Activated naive CD4-positive, alpha-beta T cell treated with anti-CD3 and anti-CD28 coated beads, Interleukin-2, amount 50 U/mL, for 16 hours (primary cell): ENCODE measurements around the gene B4GALNT4.
A peak's percentile ranks its signal among the peaks of the same experiment; 100 is the strongest.
"Not testable (repeated sequence)": the region's sequence is repeated elsewhere in the genome, so short reads cannot be mapped to it uniquely, and the experiment has no call there.

ENCODE experiments used
- DNase-seq: peaks from one replicate; pipeline ENCODE4 v3.0.0-alpha.2; 2020

B4GALNT4 gene

DNA sequence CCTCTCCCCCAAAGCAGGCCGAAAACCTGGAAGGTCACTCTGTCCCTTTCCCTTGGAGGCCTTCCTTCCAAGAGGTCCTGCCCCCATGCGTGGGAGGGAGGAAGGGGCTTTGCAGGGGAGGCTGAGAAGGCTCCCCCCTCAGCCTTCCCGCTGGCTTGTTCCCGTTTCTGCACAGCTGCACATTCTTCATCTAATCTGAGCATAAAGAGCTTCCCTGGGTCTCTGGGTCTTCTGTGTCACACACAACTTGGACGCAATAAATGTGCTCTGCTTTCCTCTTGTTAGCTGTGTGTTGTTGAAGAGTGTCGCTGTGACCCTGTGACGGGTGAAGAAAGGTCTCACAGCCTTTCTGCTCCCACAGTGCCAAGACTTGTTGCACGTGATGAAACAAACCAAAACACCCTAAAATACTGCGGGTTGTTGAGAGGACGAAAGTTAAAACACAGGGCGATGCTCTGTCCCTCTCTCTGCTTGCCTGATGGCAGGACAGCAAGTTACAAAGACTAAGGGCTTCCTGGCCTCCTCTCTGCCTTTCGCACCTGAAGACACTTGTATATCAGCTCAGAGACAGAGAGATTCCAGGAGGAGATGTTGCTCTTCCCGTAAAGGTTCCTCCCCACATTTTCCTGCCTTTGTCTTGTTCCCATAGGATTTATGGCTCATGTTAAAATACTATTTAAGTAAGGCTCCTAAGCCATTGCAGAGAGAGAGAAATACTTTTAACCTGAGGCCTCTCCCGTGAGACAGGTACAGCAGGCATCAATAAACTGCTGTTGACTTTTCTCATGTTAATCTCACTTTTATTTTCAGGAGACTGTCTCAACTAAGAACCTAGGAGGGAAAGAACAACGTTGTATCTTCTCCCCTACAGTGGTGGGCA lies 33.3 kb upstream of the B4GALNT4 start:
- no peak for DNase-seq

DNA sequence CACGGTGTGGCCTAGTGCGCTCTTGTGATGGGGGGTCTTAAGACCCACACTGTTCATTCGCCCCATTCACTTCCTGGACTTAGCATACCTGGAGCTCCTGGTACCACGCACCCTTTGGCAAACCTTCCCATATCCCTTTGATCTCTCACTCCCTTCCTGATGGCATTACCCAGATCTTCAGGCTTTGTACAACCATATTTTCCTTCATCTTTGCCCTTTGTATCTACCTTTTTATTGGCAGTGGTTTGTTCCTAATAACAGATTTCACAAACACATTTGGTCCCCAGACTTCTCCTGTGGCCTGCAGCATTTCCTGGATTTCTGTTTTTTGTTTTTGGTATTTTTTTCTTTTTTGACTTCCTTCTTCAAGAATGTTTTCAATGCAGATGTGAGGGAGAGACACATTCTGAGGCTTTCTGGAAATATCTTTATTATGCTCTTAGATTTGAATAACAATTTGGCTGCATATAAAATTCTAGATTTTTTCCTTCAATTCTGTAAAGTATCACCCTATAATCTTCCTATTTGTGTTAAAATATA lies 32.6 kb upstream of the B4GALNT4 start:
- DNase-seq: no peak

DNA sequence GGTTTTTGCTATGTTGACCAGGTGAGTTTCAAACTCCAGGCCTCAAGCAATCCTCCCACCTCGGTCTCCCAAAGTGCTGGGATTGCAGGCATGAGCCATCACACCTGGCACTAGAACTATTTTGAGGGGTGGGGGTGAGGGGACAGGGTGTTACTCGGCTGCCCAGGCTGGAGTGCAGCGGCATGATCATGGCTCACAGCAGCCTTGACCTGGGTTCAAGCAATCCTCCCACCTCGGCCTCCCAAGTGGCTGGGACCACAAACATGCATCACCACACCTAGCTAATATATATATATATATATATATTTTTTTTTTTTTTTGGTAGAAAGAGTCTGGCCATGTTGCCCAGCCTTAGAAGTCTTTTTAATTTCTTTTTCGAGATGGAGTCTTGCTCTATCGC lies 31.6 kb upstream of the B4GALNT4 start:
- DNase-seq: no peak

DNA sequence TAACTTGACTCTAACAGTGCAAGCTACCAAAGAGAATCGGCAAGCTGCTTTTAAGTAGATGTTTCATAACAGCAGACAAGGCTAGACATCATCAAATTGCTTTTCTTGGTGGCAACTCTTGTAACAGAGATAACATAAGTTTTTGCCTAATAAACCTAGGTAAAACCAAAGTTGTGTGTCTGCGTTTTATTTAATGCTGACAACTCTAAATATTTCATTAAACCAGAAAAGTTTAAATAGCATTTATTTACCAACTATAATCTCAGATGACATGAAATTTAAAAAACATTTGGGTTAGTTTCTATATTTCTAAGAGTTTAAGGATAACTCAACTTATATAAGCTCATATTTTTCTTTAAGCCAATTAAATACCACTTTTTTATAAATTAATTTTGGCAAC lies 29.3 kb upstream of the B4GALNT4 start:
- DNase-seq: no peak

DNA sequence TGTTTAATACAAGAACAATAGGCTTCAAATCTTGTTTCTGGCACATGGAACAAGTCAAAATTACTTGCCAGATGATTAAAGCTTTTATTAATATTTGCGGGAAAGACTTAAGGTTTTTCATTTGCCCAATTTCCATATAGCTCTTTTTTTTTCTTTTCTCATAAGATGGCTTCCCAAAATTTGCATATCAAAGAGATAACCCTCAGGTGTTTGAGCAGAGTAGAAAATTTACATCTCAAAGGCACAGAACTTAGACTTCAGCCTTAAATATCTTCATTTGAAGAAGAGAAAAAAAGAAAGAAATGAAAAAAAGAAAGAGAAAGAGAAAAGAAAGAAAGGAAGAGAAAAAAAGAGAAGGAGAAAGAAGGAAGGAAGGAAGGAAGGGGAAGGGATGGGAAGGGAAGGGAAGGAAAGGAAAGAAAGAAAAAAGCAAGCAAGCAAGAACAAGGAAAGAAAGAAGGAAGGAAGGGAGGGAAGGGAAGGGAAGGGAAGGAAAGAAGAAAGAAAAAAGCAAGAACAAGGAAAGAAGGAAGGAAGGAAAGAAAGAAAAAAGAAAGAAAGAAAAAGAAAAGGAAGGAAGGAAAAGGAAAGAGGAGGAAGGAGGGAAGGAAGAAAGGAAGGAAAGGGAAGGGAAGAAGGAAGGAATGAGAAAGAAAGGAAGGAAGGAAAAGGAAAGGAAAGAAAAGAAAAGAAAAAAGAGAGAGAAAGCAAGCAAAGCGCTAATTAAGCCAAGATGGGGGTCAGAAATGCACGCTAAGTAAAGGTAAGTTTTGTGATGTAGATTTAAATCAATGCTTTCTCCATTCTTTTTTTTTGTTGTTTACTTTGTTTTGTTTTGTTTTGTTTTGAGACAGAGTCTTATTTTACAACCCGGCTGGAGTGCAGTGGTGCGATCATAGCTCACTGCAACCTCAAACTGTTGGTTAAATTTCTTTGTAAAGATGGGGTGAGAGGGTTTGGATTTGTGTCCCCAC lies 28.5 kb upstream of the B4GALNT4 start:
- DNase-seq: no peak

DNA sequence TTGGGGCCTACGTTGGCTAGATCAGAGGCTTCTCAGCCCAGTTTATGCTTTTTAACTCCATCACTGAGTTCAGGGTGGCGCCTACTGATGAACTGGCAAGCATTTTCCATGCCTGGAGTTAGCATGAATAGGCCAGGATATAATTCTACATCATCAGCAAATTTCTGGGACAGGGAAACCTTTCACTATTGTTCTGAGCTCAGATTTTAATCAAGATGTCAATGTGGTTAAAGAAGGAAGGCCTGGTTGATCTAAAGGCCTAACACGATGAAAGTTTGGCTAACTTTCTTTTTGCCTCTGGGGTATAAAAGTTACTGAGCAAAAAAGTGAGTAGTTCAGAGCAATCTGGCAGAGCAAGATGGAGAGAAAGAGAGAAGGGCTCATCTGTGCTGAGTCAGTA lies 27.0 kb upstream of the B4GALNT4 start:
- no peak for DNase-seq

DNA sequence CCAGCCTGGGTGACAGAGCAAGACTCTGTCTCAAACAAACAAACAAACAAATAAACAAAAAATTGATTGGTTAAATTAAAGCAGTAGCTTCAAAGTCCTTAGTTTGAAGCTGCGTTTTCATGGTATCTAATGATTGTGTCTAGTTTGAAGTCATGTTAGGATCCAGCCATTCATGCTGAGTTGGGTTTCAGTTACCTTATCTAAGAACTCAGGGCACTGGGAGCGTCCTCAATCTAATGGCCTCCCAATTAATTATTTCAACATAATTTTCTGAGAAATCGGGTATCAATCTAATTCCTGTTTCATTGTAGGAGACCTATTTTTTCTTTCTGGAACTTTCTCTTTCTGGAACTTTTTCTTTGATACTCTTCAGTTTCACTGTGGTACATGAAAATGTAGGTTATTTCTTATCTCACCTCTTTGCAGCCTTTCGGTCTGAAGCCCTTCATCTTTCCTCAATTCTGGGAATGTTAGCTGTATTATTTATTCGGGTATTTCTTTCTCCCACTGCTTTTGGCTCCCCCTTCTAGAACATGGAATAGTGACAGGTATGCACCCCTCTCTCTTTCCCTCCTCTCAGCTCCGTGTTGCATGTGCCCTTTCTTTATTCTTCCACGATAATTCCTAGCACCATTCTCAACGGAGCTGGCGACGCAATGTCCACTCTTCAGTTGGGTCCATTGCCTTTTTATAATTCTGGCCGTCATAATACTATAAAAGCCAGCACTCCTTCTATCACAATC lies 24.3 kb upstream of the B4GALNT4 start:
- no peak for DNase-seq

DNA sequence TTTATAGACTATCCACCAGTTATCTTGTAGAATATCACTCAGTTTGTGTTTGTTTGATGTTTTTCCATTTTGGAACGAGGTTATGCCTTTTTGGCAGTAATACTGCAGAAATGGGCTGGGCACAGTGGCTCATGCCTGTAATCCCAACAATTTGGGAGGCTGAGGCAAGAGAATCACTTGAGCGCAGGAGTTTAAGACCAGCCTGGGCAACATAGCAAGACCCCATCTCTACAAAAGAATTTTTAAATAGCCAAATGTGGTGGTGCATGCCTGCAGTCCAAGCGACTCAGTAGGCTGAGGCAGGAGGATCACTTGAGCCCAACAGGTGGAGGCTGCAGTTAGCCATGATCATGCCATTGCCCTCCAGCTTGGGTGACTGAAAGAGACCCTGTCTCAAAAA lies 22.8 kb upstream of the B4GALNT4 start:
- no peak for DNase-seq

DNA sequence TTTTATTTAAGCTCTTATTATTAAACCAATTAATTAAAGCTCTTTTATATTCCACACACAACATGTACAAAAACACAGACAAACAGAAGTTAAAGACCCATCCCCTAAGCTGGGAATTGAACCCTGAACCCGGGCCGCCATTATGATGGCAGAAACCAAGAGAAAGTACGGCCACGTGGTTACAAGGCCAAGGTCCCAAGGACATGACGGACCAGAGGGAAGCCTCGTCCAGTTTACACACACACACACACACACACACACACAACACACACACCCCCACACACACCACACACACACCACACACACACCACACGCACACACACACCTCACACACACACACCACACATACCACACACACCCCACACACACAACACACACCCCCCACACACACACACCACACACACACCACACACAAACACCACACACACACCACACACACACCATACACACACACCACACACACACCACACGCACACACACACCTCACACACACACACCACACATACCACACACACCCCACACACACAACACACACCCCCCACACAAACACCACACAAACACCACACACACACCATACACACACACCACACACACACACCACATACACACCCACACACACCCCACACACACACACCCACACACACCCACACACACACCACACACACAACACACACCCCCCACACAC lies 19.9 kb upstream of the B4GALNT4 start:
- not testable (repeated sequence) for DNase-seq

DNA sequence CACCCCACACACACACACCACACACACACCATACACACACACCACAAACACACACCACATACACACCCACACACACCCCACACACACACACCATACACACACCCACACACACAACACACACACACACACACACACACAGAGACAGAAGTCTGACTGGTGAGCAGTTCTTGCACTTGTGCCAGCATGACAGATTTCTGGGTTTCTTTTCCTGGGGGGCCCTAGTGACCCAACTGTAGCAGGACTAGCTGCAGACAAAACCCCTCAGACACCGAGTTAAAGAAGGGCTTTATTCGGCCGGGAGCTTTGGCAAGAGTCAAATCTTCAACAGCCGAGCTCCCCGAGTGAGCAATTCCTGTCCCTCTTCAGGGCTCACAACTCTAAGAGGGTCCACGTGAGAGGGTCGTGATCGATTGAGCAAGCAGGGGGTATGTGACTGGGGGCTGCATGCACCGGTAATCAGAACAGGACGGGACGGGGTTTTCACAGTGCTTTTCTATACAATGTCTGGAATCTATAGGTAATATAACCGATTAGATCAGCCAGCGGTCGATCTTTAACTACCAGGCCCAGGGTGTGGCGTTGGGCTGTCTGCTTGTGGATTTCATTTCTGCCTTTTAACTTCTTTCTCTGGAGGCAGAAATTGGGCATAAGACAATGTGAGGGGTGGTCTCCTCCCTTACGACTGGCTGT lies 19.1 kb upstream of the B4GALNT4 start:
- not testable (repeated sequence) for DNase-seq

DNA sequence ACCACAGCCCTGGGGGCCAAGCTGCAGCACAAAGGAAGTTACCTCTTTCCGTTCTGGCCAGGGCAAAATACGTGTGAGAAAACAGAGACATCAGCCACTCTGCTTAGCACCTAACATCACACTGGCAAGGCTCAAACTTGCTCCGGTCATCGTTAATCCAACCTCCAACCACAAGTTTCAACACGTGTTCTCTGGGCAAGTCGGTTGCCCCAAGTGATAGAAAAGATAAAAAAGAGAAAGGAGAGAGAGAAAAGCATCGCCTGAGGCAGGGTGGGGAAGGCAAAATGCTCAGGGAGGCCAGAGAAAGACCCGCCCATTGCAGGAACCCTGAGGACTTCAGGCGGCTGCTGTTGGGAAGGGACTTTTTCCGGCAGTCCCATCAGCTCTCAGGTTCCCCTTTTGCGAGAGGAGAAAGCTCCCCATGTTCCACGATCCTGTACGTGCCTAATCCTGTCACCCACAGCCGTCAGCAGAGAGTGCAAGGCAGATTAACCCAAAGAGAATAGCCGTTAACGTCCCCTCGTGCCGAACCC lies 18.5 kb upstream of the B4GALNT4 start:
- no peak for DNase-seq

DNA sequence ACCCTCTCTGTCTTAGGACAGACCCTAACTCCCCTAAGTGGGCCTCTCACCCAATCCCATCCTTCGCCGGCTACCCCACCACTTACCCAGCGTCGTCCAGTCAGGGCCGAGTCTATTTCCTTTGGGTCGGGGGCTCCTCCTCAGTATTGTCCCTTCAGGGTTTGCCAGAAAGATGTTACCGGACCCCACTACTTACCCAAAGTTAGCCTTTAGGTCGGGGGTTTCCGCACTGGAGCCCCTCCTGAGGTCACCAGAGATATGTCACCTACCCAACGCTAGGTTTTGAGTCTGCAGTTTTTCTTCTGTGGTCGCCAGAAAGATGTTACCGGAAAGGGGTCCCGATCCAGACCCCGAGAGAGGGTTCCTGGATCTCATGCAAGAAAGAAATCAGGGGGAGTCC lies 17.9 kb upstream of the B4GALNT4 start:
- DNase-seq: no peak

DNA sequence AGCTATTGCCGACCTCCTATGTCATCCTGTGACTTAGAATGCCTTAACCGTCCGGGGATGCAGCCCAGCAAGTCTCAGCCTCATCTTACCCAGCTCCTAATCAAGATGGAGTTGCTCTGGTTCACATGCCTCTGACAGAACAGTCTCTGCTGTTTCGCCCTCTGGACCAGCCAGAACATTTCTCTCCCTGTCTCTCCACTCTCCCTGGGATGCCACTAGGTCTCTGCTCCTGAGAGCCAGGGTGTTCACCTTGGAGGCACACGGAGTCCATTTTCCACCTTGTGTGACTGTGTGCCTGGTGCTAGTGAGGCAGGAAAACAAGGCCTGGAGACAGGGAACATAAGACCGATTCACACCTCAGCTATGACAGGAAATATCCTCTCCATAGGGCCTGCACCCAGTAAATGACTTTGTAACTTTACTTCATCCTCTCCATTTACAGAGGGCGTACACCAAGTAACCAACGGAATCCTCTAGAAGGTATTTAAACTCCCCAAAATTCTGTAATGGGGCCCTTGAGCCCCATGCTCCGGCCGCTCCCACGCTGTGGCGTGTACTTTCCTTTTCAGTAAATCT lies 16.8 kb upstream of the B4GALNT4 start:
- no peak for DNase-seq

DNA sequence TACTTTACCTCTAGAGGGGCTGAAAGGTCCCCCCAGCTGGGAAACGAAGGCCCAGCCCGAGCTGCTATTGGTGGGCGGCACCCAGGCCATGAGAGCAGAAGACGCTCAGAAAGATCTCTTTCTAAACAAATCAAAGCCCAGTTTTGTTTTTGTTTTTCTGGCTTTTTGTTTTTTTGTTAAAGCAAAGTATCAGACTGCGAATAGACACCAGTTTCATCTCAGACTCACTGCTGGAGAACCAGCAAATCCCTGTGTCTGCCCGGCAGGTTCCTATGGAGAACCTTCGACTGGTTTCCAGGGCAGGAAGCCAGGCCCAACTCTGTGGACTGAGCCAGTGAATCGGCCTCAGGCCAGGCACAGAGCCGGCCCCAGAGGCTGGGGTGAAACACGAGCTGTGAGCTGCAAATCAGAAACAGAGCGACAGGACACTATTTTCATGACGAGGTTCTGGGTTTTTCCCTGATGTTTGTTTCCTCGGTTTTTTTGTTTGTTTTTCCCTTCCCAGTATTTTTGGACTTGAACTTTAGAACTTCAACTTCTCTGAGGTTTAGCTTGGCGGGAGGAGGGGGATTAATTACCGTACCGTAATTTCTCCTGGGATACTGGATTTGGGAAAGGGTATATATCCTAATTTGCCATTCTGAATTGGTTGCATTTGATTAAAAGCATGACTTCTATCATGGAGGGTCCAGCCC lies 16.0 kb upstream of the B4GALNT4 start:
- DNase-seq: no peak

DNA sequence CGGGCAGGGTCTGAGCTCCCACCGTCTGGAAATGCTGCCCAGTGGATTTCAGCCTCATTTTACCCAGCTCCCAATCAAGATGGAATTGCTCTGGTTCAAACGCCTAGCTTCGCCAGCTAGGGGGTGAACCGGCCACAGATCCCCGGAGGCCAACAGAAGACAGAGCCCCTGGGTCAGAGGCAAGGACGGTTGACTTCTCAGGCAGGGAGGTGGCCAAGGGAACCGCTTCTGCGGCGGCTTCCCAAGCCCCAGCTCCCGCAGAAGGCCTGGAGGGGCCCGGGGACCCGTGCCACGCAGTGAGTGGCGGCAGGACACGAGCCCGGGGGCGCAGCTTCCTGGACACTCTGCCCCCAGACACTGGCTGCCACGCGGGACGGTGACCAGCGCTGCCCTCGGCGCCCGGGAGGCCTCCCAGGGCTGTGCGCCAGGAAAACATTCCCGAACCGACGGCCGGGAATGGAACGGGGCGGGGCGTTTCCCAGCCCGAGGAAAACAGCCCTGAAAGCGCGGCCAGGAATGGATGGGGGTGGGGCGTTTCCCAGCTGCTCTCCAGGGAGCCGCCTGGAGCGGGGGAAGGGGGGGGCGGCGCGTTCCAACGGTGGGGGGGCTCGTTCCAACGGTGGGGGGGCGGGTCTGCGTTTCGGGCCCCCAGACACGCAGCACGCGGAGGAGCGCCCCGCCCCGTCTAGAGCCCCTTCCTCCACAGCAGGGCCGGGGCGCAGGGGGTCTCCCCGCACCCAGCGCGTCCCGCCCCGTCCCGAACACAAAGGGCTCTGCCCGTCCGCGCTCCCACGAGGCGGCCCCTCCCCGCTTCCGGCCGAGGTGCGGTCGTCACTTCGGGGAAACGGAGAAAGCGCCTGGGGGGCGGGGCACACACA lies 13.5 kb upstream of the B4GALNT4 start:
- DNase-seq: peak; percentile 89

DNA sequence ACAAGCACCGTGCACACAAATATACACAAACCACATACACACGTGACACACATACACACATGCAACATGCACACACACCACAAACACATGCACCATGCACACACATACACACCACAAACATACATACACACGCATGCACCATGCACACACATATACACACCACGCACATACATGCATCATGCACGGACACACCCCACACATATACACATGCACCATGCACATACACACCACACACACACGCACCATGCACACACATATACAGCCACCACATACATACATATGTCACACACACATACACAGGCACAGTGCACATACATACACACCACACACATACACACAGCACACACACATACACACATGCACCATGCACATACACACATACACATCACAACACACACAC lies 12.7 kb upstream of the B4GALNT4 start:
- DNase-seq: no peak

DNA sequence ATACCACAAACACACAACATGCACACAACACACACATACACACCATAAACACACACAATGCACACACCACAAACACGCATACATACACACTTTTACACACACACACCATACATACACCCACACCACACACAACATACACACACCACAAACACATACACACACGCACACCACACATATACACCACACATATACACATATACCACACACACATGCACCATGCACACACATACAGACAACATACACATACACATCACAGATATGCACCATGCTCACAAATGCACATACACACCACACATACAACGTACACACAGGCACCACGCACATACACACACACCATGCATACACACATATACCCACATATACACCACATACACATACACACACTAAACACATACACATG lies 11.7 kb upstream of the B4GALNT4 start:
- DNase-seq: no peak

DNA sequence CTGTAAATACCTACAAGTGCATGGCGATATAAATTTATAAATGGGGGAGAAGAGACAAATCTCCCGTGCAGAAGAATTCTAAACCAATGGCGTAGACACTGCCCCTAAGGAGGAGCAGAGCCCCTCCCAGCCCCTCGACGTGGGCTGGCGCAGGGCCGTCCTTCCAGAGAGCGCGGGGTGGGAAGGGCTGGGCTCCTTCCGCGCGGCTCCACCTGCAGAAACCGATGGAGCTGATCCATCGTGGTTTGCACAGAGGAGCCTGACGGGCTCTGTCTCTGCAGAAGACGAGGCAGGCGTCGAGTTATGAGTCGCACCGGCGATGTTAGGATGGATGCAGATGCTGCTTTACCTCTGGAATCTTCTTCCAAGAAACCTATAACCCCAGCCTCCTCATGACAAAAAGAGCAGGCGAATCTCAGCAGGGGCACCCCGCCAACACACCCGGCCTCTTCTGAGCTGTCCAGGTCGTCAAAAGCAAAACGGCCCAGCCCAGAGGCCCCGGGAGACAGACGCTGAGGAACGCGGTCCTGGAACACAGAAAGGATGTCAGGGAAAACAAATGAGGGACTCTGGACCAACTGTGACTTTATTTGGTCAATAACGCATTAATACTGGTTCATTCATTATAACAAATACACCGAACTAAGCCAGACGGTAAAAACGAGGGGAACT lies 11.0 kb upstream of the B4GALNT4 start:
- DNase-seq: no peak
